A549 (cell line): ENCODE measurements around the gene RTN4R. TPM values are rescaled to one million over a fixed set of nuclear protein-coding genes. Genes with fewer than 3 reads are reported as not detected.

Source experiments
- ATAC-seq, 2 experiments: fragments of 200-7000 bp in 1 of 2; fragments of >200 bp in 1 of 2; cut with Nextera tagmentation in 1 of 2; cut with Tn5 transposase in 1 of 2; 3 replicates each; pipeline versions ENCODE4 v1.8.0 to v1.9.1; 2018 to 2020; ENCODE audit warnings: mild to moderate bottlenecking in 1 of 2, moderate library complexity in 1 of 2
- CTCF ChIA-PET: fragments of 300-600 bp; sonication (Branson Sonifier 250); formaldehyde crosslinking; extraction: SDS; loops from one replicate; lab custom pipeline; 2021; ENCODE audit warnings: antibody characterized with exemption, inconsistent platforms; lab: Yijun Ruan, JAX
- POLR2A ChIA-PET: fragments of 350-600 bp; formaldehyde crosslinking; extraction: SDS; loops from one replicate; lab custom pipeline; 2021; ENCODE audit warnings: antibody characterized with exemption, inconsistent platforms; lab: Yijun Ruan, JAX
- DNase-seq, 2 experiments: peaks; one replicate each; pipeline versions ENCODE4 v3.0.0 to v3.0.0-alpha.2; 2011 to 2016; ENCODE audit warnings: low read depth in 1 of 2, low spot score in 1 of 2
- FAIRE-seq: peaks from 2 replicates; lab custom pipeline; 2011; peaks lifted over from hg19 to GRCh38; lab: Jason Lieb, UNC
- H3K27ac ChIP-seq, 2 experiments: fragments of >200 bp; sonication (Bioruptor Twin); formaldehyde crosslinking; 3 replicates each; pipeline ENCODE4 v1.5.1; 2016 to 2017
- H3K4me1 ChIP-seq: fragments of >200 bp; sonication (Bioruptor Twin); formaldehyde crosslinking; 3 replicates; pipeline ENCODE4 v1.6.1; 2016
- H3K4me2 ChIP-seq: fragments of >200 bp; sonication (Bioruptor Twin); formaldehyde crosslinking; 3 replicates; pipeline ENCODE4 v1.6.1; 2016
- H3K4me3 ChIP-seq: fragments of >200 bp; sonication (Bioruptor Twin); formaldehyde crosslinking; 3 replicates; pipeline ENCODE4 v1.5.1; 2016
- H3K9me3 ChIP-seq: fragments of >200 bp; sonication (Bioruptor Twin); formaldehyde crosslinking; 3 replicates; pipeline ENCODE4 v1.6.1; 2016
- BCL3 ChIP-seq: fragments of >200 bp; sonication (Bioruptor Twin); formaldehyde crosslinking; IDR thresholded peaks from 3 replicates; pipeline ENCODE4 v1.6.1; 2016
- CBX8 ChIP-seq: fragments of 200-600 bp; sonication (generic); IDR thresholded peaks from 2 replicates; pipeline ENCODE4 v1.6.1; 2016
- CEBPB ChIP-seq, 2 experiments: fragments of >200 bp in 1 of 2; sonication (Bioruptor Twin) in 1 of 2; formaldehyde crosslinking in 1 of 2; IDR thresholded peaks; 2 replicates each; pipeline ENCODE4 v1.6.1; 2012 to 2016
- EHF ChIP-seq: fragments of 250-450 bp; sonication (Bioruptor Pico); IDR thresholded peaks from 2 replicates; pipeline ENCODE4 v1.5.0; 2020; ENCODE audit warnings: mild to moderate bottlenecking
- EHMT2 ChIP-seq: fragments of 200-600 bp; sonication (generic); IDR thresholded peaks from 2 replicates; pipeline ENCODE4 v1.6.1; 2016; ENCODE audit warnings: antibody characterized with exemption, low read depth, mild to moderate bottlenecking, moderate library complexity
- ELK1 ChIP-seq: fragments of 150-350 bp; IDR thresholded peaks from 2 replicates; pipeline ENCODE4 v1.6.1; 2014; ENCODE audit warnings: low read depth, mild to moderate bottlenecking, low read length
- ESRRA ChIP-seq: fragments of 150-350 bp; IDR thresholded peaks from 2 replicates; pipeline ENCODE4 v1.6.1; 2014; ENCODE audit warnings: mild to moderate bottlenecking, low read length, borderline replicate concordance
- FOSL2 ChIP-seq, 2 experiments: fragments of 450-650 bp in 1 of 2; fragments of >200 bp in 1 of 2; sonication (Bioruptor Twin) in 1 of 2; formaldehyde crosslinking; IDR thresholded peaks; 2 replicates each; pipeline versions ENCODE4 v1.5.0 to v1.6.1; 2016 to 2020; ENCODE audit warnings: mild to moderate bottlenecking in 1 of 2, moderate library complexity in 1 of 2
- HES2 ChIP-seq: fragments of >200 bp; sonication (Bioruptor Twin); formaldehyde crosslinking; IDR thresholded peaks from 2 replicates; pipeline ENCODE4 v1.6.1; 2016
- HOXB5 ChIP-seq: fragments of 250-450 bp; sonication (Bioruptor Pico); IDR thresholded peaks from 2 replicates; pipeline ENCODE4 v1.5.0; 2020; ENCODE audit warnings: mild to moderate bottlenecking, moderate library complexity
- JUN ChIP-seq, 2 experiments: fragments of >200 bp; sonication (Bioruptor Twin); formaldehyde crosslinking; IDR thresholded peaks; 2 replicates in 1 of 2; 3 replicates in 1 of 2; pipeline ENCODE4 v1.6.1; 2016 to 2017
- KDM5A ChIP-seq: fragments of 200-600 bp; sonication (generic); IDR thresholded peaks from 2 replicates; pipeline ENCODE4 v1.6.1; 2016; ENCODE audit warnings: antibody characterized with exemption, mild to moderate bottlenecking
- MAX ChIP-seq: IDR thresholded peaks from 2 replicates; pipeline ENCODE4 v1.6.1; 2012
- NFE2L2 ChIP-seq: fragments of 150-350 bp; conservative IDR thresholded peaks from 2 replicates; pipeline ENCODE4 v1.6.1; 2014; ENCODE audit warnings: low read length
- NPAS2 ChIP-seq: fragments of 250-450 bp; sonication (Bioruptor Pico); IDR thresholded peaks from 2 replicates; pipeline ENCODE4 v1.8.0; 2022; ENCODE audit warnings: mild to moderate bottlenecking, moderate library complexity, borderline replicate concordance
- PHF8 ChIP-seq: fragments of 200-600 bp; sonication (generic); IDR thresholded peaks from 2 replicates; pipeline ENCODE4 v1.6.1; 2016; ENCODE audit warnings: low read depth, mild to moderate bottlenecking, antibody characterized with exemption, moderate library complexity, borderline replicate concordance
- POLR2A ChIP-seq: IDR thresholded peaks from 2 replicates; pipeline ENCODE4 v1.6.1; 2012; ENCODE audit warnings: mild to moderate bottlenecking, low read length
- POLR2AphosphoS2 ChIP-seq: conservative IDR thresholded peaks from 2 replicates; pipeline ENCODE4 v1.6.1; 2012; ENCODE audit warnings: low read length, improper control_type of control experiment, inconsistent platforms
- RAD21 ChIP-seq, 2 experiments: fragments of >200 bp in 1 of 2; sonication (Bioruptor Twin) in 1 of 2; formaldehyde crosslinking in 1 of 2; IDR thresholded peaks in 1 of 2; conservative IDR thresholded peaks in 1 of 2; 2 replicates in 1 of 2; 3 replicates in 1 of 2; pipeline ENCODE4 v1.6.1; 2012 to 2018; ENCODE audit warnings: inconsistent platforms in 1 of 2
- RARB ChIP-seq: fragments of 250-450 bp; sonication (Bioruptor Pico); IDR thresholded peaks from 2 replicates; pipeline ENCODE4 v1.8.0; 2021; ENCODE audit warnings: mild to moderate bottlenecking, moderate library complexity
- REST ChIP-seq: fragments of 200-600 bp; sonication (generic); IDR thresholded peaks from 2 replicates; pipeline ENCODE4 v1.6.1; 2016; ENCODE audit warnings: antibody characterized with exemption, mild to moderate bottlenecking, moderate library complexity
- RFX5 ChIP-seq: fragments of 450-650 bp; IDR thresholded peaks from 2 replicates; pipeline ENCODE4 v1.7.1; 2014; ENCODE audit warnings: antibody characterized with exemption, mild to moderate bottlenecking, moderate library complexity
- SREBF2 ChIP-seq: fragments of 450-650 bp; IDR thresholded peaks from 2 replicates; pipeline ENCODE4 v1.6.1; 2014; ENCODE audit warnings: mild to moderate bottlenecking, moderate library complexity
- USF2 ChIP-seq: fragments of 450-650 bp; IDR thresholded peaks from 2 replicates; pipeline ENCODE4 v1.6.1; 2014; ENCODE audit warnings: antibody characterized with exemption
- ZFP36 ChIP-seq: fragments of 450-650 bp; IDR thresholded peaks from 2 replicates; pipeline ENCODE4 v1.6.1; 2014; ENCODE audit warnings: borderline replicate concordance; ENCODE audit not compliant: partially characterized antibody
- WGBS: methylation state at CpG from one replicate; pipeline ENCODE4 v1.1.6; 2017; ENCODE audit errors: missing lambda C conversion rate; 5-methylcytosine and 5-hydroxymethylcytosine counted together
- polyA plus RNA-seq, 4 experiments: library from polyadenylated mRNA; depleted of rRNA in 3 of 4; stranded (reverse); fragments of >200 nt; fragmentation: RNase III in 1 of 4; extraction: RNeasy Plus Mini Kit Qiagen cat#74134 plus additional on column Dnase treatment in 1 of 4; gene quantifications; 2 replicates in 3 of 4; 3 replicates in 1 of 4; pipeline ENCODE4 v1.2.3, GENCODE V29; 2011 to 2017

The RTN4R gene
- polyA plus RNA-seq, 2 of the 4 experiments (the other 2 are of a cell fraction), result 1.0 to 2.7 TPM

- ATAC-seq (no peak), DNase-seq (no peak), FAIRE-seq (no peak)
- 83% methylated on average over 21 of the region's 23 CpGs for WGBS
- Histone ChIP-seq H3K9me3 (no peaks in the 10 kb centered on the region), H3K4me1 (no peaks in the 10 kb centered on the region), H3K4me3 (no peak overlapping the region), H3K4me2 (no peak overlapping the region), H3K27ac (no peak overlapping the region)
- ChIA-PET CTCF (interaction anchor here (1.3 kb wide), 1 partner anchor 14 kb away, joined by 3 read pairs; no protein-coding TSS in a partner anchor), POLR2A (no interaction called here)
- TF ChIP-seq NFE2L2 (no peak), KDM5A (no peak), POLR2A (no peak), SREBF2 (no peak), NPAS2 (no peak), ELK1 (no peak), RFX5 (no peak), CBX8 (no peak)
These were observed 12.9 kb downstream of the RTN4R start for GRCh38 chr22:20254975-20255946.

GRCh38 chr22:20253161-20253560 lies 15.0 kb downstream of the RTN4R start:
- FAIRE-seq (no peak), DNase-seq (no peak), ATAC-seq (no peak)
- Histone ChIP-seq H3K4me3 (no peak overlapping the region), H3K4me1 (no peaks in the 10 kb centered on the region), H3K9me3 (no peaks in the 10 kb centered on the region), H3K27ac (no peak overlapping the region), H3K4me2 (no peak overlapping the region)
- ChIA-PET POLR2A (no interaction called here), CTCF (no interaction called here)
- TF ChIP-seq NPAS2, result no peak
- TF ChIP-seq ESRRA, result no peak
- TF ChIP-seq KDM5A, result no peak
- TF ChIP-seq CBX8, result no peak
- TF ChIP-seq ZFP36, result no peak
- no peak for TF ChIP-seq RFX5
- no peak for TF ChIP-seq EHMT2
- TF ChIP-seq BCL3, result no peak
- TF ChIP-seq RAD21 (conservative IDR thresholded peaks at IDR 0.05 in 1 of 2, IDR thresholded peaks at IDR 0.05 in 1 of 2), result no peak
- no peak for TF ChIP-seq JUN (IDR thresholded peaks at IDR 0.05)
- no peak for TF ChIP-seq CEBPB (IDR thresholded peaks at IDR 0.05)
- TF ChIP-seq HOXB5, result no peak
- TF ChIP-seq EHF, result no peak
- no peak for TF ChIP-seq USF2
- 40% methylated on average over 3 of the region's 7 CpGs for WGBS

GRCh38 chr22:20251981-20252380 lies 16.1 kb downstream of the RTN4R start:
- FAIRE-seq (no peak), ATAC-seq (no peak; a peak in 1 of 6 replicates), DNase-seq (no peak)
- no peak overlapping the region for H3K4me3 ChIP-seq
- H3K9me3 ChIP-seq, result no peaks in the 10 kb centered on the region
- no peak overlapping the region for H3K4me2 ChIP-seq
- H3K27ac ChIP-seq, result no peak overlapping the region
- WGBS, result 75% methylated on average over 4 of the region's 5 CpGs
- POLR2A ChIA-PET, result no interaction called here
- H3K4me1 ChIP-seq, result no peaks in the 10 kb centered on the region
- CTCF ChIA-PET, result no interaction called here
- TF ChIP-seq MAX, result no peak
- no peak for TF ChIP-seq RARB (CRISPR knock-in tag)
- TF ChIP-seq HOXB5, result no peak
- TF ChIP-seq FOSL2 (IDR thresholded peaks at IDR 0.05), result no peak
- no peak for TF ChIP-seq FOSL2 (CRISPR knock-in tag; IDR thresholded peaks at IDR 0.05)
- TF ChIP-seq PHF8, result no peak
- no peak for TF ChIP-seq NPAS2
- TF ChIP-seq CBX8, result no peak
- no peak for TF ChIP-seq HES2
- no peak for TF ChIP-seq POLR2AphosphoS2
- no peak for TF ChIP-seq REST
